HL-60 (cell line): ENCODE data around the gene RNF103.

Source experiments
- GABPA ChIP-seq: IDR thresholded peaks from 2 replicates; pipeline ENCODE4 v1.6.1; 2012; ENCODE audit warnings: low read depth
- POLR2AphosphoS5 ChIP-seq: IDR thresholded peaks from 2 replicates; pipeline ENCODE4 v1.6.1; 2012; ENCODE audit warnings: low read depth
- SPI1 ChIP-seq: IDR thresholded peaks from 2 replicates; pipeline ENCODE4 v1.6.1; 2012; ENCODE audit warnings: low read depth, mild to moderate bottlenecking, borderline replicate concordance
- TF ChIP-seq, protein P1 (sequence below): IDR thresholded peaks from one replicate; pipeline ENCODE4 v1.5.1; 2011; ENCODE audit warnings: low read length, control low read depth, inconsistent platforms; ENCODE audit not compliant: insufficient read depth

DNA sequence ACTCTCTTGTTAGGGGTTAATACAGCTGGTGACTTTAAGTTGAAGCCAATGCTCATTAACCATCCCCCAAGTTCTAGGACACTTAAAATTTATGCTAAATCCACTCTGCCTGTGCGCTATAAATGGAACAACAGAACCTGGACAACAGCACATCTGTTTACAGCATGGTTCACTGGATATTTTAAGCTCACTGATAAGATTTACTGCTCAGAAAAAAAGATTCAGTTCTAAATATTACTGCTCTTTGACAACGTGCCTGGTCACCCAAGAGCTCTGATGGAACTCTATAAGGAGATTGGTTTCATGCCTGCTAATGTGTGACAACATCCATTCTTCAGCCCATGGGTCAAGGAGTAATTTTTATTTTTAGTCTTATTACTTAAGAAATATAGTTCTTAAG, 27.5 kb downstream of the RNF103 start:
- TF ChIP-seq POLR2AphosphoS5 (no peak), GABPA (no peak), SPI1 (no peak)
- TF ChIP-seq, protein P1, sequence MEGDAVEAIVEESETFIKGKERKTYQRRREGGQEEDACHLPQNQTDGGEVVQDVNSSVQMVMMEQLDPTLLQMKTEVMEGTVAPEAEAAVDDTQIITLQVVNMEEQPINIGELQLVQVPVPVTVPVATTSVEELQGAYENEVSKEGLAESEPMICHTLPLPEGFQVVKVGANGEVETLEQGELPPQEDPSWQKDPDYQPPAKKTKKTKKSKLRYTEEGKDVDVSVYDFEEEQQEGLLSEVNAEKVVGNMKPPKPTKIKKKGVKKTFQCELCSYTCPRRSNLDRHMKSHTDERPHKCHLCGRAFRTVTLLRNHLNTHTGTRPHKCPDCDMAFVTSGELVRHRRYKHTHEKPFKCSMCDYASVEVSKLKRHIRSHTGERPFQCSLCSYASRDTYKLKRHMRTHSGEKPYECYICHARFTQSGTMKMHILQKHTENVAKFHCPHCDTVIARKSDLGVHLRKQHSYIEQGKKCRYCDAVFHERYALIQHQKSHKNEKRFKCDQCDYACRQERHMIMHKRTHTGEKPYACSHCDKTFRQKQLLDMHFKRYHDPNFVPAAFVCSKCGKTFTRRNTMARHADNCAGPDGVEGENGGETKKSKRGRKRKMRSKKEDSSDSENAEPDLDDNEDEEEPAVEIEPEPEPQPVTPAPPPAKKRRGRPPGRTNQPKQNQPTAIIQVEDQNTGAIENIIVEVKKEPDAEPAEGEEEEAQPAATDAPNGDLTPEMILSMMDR, result no peak
